HG03520 (cell line): Measurements from ENCODE around the gene TNN.

Experiments used
- ATAC-seq: cut with Tn5 transposase; IDR thresholded peaks from one replicate; pipeline ENCODE4 v1.9.1; 2021; ENCODE audit warnings: mild to moderate bottlenecking, moderate library complexity; ENCODE audit not compliant: unreplicated experiment

The TNN gene

GRCh38 chr1:175137369-175137768 is 69.7 kb downstream of the TNN start:
- no peak for ATAC-seq

GRCh38 chr1:175138579-175138978 is 70.9 kb downstream of the TNN start:
- ATAC-seq = no peak

- no peak for ATAC-seq
Measured at GRCh38 chr1:175145899-175146528, 78.4 kb downstream of the TNN start.

GRCh38 chr1:175146529-175147213 is 79.0 kb downstream of the TNN start:
- peak; percentile 43 for ATAC-seq

- ATAC-seq = no peak
Measured at GRCh38 chr1:175147569-175147968, 79.9 kb downstream of the TNN start.

- no peak for ATAC-seq
Measured at GRCh38 chr1:175148068-175148467, 80.4 kb downstream of the TNN start.

GRCh38 chr1:175150596-175151319 is 83.1 kb downstream of the TNN start:
- no peak for ATAC-seq

GRCh38 chr1:175152006-175152652 is 84.5 kb downstream of the TNN start:
- no peak for ATAC-seq

- ATAC-seq = peak; percentile 48
Measured at GRCh38 chr1:175154629-175155472, 87.2 kb downstream of the TNN start.

GRCh38 chr1:175155473-175155856 is 87.8 kb downstream of the TNN start:
- no peak for ATAC-seq

- no peak for ATAC-seq
Measured at GRCh38 chr1:175155936-175156335, 88.3 kb downstream of the TNN start.

- ATAC-seq = no peak
Measured at GRCh38 chr1:175157200-175157599, 89.6 kb downstream of the TNN start.

- no peak for ATAC-seq
Measured at GRCh38 chr1:175158170-175158591, 90.5 kb downstream of the TNN start.

GRCh38 chr1:175162955-175163354 is 95.3 kb downstream of the TNN start:
- ATAC-seq = no peak

- ATAC-seq = no peak
Measured at GRCh38 chr1:175163702-175164101, 96.1 kb downstream of the TNN start.

GRCh38 chr1:175164751-175165150 is 97.1 kb downstream of the TNN start:
- no peak for ATAC-seq

- ATAC-seq = no peak
Measured at GRCh38 chr1:175166746-175167145, 99.1 kb downstream of the TNN start.

- no peak for ATAC-seq
Measured at GRCh38 chr1:175167861-175168260, 100.2 kb downstream of the TNN start.

GRCh38 chr1:175168782-175169181 is 101.1 kb downstream of the TNN start:
- no peak for ATAC-seq

GRCh38 chr1:175169286-175170018 is 101.8 kb downstream of the TNN start:
- ATAC-seq = no peak
